ENCODE results near the gene RTN4R.

RTN4R gene

DNA sequence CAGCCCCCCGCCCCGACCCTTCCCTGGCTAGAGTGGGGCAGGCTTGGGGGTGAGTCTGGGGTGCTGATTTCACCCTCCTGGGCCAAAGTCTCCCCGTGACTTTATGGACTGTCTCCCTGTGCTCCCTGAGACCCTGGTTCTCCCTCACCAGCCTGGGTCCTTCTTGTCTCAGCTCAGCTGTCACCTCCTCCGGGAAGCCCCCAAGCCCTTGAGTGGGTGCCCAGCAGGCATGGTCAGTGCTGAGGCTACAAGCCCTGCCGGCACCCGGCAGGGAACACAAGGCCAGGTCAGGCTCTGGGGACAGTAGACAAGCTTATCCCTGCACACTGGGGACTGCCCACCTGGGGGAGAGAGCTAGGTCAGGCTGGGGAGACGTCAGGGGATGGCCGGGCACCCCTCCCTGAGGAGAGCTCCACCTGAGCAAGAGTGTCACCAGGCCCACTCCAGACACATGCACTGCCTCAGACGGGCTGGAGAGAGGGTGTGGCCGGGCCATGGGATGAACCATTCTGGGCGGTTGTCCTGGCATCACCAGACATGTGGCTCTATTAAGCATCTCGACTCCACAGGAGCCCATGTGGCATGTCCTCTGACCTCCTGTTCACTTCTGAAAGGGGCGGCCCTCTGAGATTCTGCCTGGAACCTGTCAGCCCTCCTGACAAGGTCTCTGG is 22.6 kb upstream of the RTN4R start:
- TF ChIP-seq, protein P1, sequence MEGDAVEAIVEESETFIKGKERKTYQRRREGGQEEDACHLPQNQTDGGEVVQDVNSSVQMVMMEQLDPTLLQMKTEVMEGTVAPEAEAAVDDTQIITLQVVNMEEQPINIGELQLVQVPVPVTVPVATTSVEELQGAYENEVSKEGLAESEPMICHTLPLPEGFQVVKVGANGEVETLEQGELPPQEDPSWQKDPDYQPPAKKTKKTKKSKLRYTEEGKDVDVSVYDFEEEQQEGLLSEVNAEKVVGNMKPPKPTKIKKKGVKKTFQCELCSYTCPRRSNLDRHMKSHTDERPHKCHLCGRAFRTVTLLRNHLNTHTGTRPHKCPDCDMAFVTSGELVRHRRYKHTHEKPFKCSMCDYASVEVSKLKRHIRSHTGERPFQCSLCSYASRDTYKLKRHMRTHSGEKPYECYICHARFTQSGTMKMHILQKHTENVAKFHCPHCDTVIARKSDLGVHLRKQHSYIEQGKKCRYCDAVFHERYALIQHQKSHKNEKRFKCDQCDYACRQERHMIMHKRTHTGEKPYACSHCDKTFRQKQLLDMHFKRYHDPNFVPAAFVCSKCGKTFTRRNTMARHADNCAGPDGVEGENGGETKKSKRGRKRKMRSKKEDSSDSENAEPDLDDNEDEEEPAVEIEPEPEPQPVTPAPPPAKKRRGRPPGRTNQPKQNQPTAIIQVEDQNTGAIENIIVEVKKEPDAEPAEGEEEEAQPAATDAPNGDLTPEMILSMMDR (IDR thresholded peaks at IDR 0.05) = no peak

GRCh38 chr22:20290045-20290392 is 21.9 kb upstream of the RTN4R start:
- TF ChIP-seq, protein P1 (IDR thresholded peaks at IDR 0.05) = no peak

DNA sequence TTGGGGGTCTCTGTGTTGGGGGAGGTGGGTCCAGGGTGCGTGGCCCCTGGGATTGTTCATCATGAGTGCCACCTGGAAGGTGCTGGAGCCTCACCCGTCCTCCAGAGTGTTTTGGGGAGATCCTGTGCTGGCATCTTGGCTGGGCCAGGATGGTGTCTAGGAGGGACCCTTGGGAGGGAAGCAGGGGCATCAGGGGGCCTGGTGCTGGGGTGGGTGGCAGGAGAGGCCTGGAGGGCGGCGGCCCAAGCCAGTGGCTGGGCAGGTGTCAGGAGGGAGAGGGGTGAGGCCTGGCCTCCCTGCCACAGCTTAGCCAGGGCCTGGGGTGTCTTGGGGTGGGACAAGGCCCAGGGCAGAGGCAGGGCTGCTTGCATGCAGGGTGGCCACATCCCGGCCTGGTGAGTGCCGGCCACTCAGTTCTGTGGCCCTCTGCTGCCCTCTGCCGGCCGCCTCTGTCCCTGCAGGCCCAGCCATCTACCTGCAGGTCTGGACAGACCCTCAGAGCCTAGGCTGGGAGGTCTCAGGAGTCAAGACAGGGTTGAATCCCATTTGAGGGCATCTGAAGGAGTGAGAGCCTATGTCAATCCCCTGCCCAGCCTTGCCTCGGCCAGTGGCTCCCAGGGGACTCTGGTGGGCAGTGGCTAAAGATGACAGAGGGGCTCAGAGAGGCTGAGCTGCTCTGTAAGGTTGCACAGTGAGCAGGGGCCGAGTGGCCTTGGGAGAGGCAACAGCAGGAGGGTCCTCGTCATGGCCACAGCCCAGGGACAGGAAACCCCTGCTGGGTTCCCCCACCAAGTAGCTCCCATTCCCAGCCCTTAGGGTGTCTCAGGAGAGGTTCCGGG is 17.6 kb upstream of the RTN4R start:
- TF ChIP-seq, protein P1 (IDR thresholded peaks at IDR 0.05) = peak; percentile 54

- TF ChIP-seq, protein P1 (IDR thresholded peaks at IDR 0.05) = no peak
Measured at GRCh38 chr22:20284471-20285086, 16.5 kb upstream of the RTN4R start.

DNA sequence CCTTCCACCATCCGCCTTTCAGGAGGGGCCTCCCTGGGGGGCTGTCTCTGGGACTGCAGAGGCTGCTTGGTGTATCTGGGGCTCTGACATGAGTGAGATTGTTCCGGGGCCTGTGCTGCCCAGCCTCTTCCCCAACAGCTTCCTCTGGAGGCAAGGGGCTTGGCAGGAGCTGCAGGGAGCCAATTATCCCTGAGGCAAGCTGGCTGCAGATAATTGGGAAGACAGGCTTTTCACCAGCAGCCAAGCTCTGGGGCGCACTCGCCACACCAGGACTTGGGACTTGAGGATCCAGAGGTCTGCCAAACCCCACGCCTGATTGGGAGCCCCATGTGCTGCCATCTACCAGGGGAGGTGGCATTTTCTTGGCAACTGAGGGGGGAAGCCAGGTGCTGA is 15.6 kb upstream of the RTN4R start:
- TF ChIP-seq, protein P1 (IDR thresholded peaks at IDR 0.05) = no peak

DNA sequence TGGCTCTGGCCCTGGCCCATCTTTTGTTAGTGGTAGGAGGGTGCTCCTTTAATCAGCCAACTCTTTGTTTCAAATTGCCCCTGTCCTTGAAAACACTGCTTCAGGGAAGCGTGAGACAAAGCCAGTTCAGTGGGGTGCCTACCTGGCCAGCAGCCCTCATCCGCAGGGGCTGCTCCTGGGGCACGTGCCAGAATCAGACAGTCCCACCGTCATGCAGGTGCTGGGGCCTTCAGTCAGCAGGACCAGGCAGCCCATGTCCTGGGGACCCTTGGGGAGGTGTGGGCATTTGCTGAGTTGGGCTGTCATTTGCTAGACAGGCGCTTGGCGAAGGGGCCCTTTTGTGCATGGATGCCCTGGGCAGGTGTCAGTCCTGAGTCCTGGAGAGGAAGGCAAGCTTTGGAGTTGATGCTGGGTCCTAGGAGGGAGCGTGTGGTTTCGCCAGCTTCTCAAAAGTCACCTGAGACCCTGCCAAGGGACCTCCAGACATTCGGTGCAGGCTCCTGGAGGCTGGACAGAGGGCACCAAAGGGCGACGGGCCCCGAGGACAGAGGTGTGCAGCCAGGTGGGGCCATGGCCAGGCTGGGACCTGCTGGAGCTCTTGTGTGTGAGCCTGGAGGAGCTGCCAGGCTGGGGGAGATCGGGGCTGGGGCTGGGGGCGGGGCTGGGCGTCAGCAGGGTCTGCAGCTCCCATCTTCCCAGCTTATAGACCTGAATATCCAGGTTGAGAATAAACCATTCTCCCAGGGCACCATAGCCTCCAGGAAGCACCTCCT is 15.0 kb upstream of the RTN4R start:
- TF ChIP-seq, protein P1 (IDR thresholded peaks at IDR 0.05) = no peak

GRCh38 chr22:20281891-20282290 is 13.8 kb upstream of the RTN4R start:
- TF ChIP-seq, protein P1 (IDR thresholded peaks at IDR 0.05) = no peak
